KMS-11 (cell line): Measurements from ENCODE around the gene PRR15L.

Experiments
- H2AFZ ChIP-seq: fragments of 200-600 bp; sonication (generic); 2 replicates; pipeline ENCODE4 v1.6.1; 2016; ENCODE audit warnings: antibody characterized with exemption, mixed run types, low read depth
- H3K27ac ChIP-seq: fragments of 200-600 bp; sonication (generic); 2 replicates; pipeline ENCODE4 v1.6.1; 2016; ENCODE audit warnings: mild to moderate bottlenecking, mixed run types
- H3K27me3 ChIP-seq: fragments of 200-600 bp; sonication (generic); 2 replicates; pipeline ENCODE4 v1.6.1; 2017; ENCODE audit warnings: mild to moderate bottlenecking, low read depth, mixed run types, moderate library complexity; ENCODE audit not compliant: insufficient read depth
- H3K36me3 ChIP-seq: fragments of 200-600 bp; sonication (generic); 2 replicates; pipeline ENCODE4 v1.6.1; 2017; ENCODE audit warnings: mild to moderate bottlenecking, mixed run types; ENCODE audit not compliant: insufficient read depth
- H3K4me1 ChIP-seq: fragments of 200-600 bp; sonication (generic); 2 replicates; pipeline ENCODE4 v1.6.1; 2016; ENCODE audit warnings: mild to moderate bottlenecking, low read depth, mixed run types; ENCODE audit not compliant: poor library complexity, severe bottlenecking
- H3K4me2 ChIP-seq: fragments of 200-600 bp; sonication (generic); 2 replicates; pipeline ENCODE4 v1.7.0; 2016; ENCODE audit warnings: mild to moderate bottlenecking, mixed run types
- H3K4me3 ChIP-seq: fragments of 200-600 bp; sonication (generic); IDR thresholded peaks from 2 replicates; pipeline ENCODE4 v1.6.1; 2017; ENCODE audit warnings: low read depth, low read length, mixed read lengths; ENCODE audit not compliant: insufficient read depth
- H3K79me2 ChIP-seq: fragments of 200-600 bp; sonication (generic); 2 replicates; pipeline ENCODE4 v1.6.1; 2016; ENCODE audit warnings: low read depth, mixed run types; ENCODE audit not compliant: insufficient read depth
- H3K9ac ChIP-seq: fragments of 200-600 bp; sonication (generic); 2 replicates; pipeline ENCODE4 v1.6.1; 2016; ENCODE audit warnings: mild to moderate bottlenecking, mixed run types
- H4K20me1 ChIP-seq: fragments of 200-600 bp; sonication (generic); 2 replicates; pipeline ENCODE4 v1.6.1; 2016; ENCODE audit warnings: mild to moderate bottlenecking, mixed run types; ENCODE audit not compliant: insufficient read depth
- TF ChIP-seq, protein P1 (sequence below): fragments of 200-600 bp; sonication (generic); conservative IDR thresholded peaks from 2 replicates; pipeline ENCODE4 v1.6.1; 2017; ENCODE audit warnings: low read depth, mild to moderate bottlenecking, antibody characterized with exemption, low read length, moderate library complexity, mixed read lengths

Gene PRR15L

DNA sequence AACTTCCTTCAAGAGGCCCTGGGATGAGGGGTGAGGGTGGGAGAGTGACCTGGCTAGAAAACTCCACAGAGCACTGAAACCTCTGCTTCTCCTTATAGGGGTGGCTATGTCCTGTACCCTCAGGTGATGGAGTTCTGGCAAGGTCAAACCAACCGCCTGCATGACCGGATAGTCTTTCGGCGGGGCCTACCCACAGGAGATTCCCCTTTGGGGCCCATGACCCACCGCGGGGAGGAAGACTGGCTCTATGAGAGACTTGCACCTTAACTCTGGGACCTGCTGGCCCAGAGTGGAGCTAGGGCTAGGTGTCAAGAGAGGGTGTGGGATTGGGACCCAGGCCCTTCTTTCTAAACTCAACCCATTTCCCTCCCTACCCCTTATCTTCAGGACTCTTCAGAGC, 11.2 kb downstream of the PRR15L start:
- peaks cover 16% of the 10 kb centered on the region; the same call in 1 of the 2 replicates for H3K79me2 ChIP-seq
- H4K20me1 ChIP-seq, result no peaks in the 10 kb centered on the region
- H3K27me3 ChIP-seq, result no peaks in the 10 kb centered on the region
- no peak overlapping the region for H3K4me2 ChIP-seq
- H3K27ac ChIP-seq, result no peak overlapping the region
- H3K9ac ChIP-seq, result no peak overlapping the region
- TF ChIP-seq, protein P1, sequence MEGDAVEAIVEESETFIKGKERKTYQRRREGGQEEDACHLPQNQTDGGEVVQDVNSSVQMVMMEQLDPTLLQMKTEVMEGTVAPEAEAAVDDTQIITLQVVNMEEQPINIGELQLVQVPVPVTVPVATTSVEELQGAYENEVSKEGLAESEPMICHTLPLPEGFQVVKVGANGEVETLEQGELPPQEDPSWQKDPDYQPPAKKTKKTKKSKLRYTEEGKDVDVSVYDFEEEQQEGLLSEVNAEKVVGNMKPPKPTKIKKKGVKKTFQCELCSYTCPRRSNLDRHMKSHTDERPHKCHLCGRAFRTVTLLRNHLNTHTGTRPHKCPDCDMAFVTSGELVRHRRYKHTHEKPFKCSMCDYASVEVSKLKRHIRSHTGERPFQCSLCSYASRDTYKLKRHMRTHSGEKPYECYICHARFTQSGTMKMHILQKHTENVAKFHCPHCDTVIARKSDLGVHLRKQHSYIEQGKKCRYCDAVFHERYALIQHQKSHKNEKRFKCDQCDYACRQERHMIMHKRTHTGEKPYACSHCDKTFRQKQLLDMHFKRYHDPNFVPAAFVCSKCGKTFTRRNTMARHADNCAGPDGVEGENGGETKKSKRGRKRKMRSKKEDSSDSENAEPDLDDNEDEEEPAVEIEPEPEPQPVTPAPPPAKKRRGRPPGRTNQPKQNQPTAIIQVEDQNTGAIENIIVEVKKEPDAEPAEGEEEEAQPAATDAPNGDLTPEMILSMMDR, result no peak
- H3K4me3 ChIP-seq, result no peak overlapping the region
- H3K36me3 ChIP-seq, result no peaks in the 10 kb centered on the region; the same call in 1 of the 2 replicates
- H3K4me1 ChIP-seq, result peaks cover 44% of the 10 kb centered on the region
- no peak overlapping the region for H2AFZ ChIP-seq

DNA sequence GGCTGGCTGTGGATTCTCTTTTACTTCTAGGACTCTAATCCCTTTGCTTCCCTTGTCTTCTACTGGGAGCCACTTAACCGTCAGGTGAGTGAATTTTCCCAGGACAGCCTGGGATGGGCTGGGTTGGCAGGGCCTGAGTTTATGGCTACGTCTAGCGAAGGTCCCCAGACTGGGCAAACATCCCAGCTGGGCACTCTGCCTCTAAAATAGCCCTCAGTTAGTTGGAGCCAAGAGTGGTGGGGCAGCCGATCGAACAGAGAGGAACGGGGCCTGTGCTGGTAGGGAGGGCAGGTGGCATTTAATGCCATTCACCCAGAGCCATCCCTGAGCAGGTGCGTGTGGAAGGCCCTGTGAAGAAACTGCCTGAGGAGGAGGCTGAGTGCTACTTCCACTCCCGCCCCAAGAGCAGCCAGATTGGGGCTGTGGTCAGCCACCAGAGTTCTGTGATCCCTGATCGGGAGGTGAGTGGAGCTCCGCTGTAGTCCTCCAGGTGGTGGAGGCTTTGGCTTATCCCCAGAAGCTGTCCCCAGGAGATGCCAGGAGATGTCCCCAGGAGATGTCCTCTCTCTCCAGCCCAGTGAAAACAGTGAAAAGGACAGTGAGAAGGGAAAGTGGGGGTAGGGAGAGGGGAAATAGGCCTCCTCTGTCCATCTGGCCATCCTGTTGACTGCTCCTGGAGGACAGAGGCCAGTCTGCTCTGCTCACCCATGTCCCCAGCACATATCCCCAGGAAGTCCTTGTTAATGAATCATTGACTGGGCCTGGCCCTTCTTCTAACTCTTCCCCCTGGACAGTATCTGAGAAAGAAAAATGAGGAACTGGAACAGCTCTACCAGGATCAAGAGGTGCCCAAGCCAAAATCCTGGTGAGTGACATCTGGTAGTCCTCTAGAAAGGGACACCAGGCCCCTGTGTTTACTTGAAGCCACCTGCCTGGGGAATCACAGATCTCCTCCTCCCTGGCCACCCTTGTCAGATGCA, 11.9 kb downstream of the PRR15L start:
- Histone ChIP-seq H3K4me1 (peaks cover 48% of the 10 kb centered on the region), H4K20me1 (no peaks in the 10 kb centered on the region), H3K27ac (no peak overlapping the region), H2AFZ (no peak overlapping the region), H3K79me2 (peaks cover 16% of the 10 kb centered on the region; the same call in 1 of the 2 replicates), H3K4me3 (no peak overlapping the region), H3K4me2 (no peak overlapping the region), H3K27me3 (no peaks in the 10 kb centered on the region), H3K36me3 (no peaks in the 10 kb centered on the region; the same call in 1 of the 2 replicates), H3K9ac (no peak overlapping the region)
- TF ChIP-seq, protein P1, result no peak

DNA sequence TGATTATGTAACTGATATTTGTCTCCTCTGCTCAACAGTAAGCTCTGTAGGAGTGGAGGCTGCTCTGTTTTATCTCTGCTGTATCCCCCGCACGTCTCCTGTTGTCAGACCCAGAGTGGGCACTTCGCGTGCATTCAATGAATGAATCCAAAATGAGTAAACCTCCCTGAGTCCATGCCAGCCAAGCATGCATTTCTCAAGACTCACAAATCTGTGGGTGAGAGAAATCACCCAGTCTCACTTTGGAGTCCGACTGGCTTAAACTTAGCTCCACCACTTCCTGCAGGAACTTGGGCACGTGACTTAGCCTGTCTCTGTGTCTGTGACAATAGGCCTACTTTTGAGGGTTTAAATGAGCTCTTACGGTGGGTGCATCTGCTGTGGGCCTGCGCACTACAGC, 12.6 kb downstream of the PRR15L start:
- Histone ChIP-seq H3K4me3 (no peak overlapping the region), H3K27me3 (no peaks in the 10 kb centered on the region), H3K36me3 (no peaks in the 10 kb centered on the region; the same call in 1 of the 2 replicates), H2AFZ (no peak overlapping the region), H3K27ac (no peak overlapping the region), H3K79me2 (peaks cover 16% of the 10 kb centered on the region; the same call in 1 of the 2 replicates), H3K4me1 (peaks cover 49% of the 10 kb centered on the region), H4K20me1 (no peaks in the 10 kb centered on the region), H3K9ac (no peak overlapping the region), H3K4me2 (no peak overlapping the region)
- TF ChIP-seq, protein P1, result no peak

DNA sequence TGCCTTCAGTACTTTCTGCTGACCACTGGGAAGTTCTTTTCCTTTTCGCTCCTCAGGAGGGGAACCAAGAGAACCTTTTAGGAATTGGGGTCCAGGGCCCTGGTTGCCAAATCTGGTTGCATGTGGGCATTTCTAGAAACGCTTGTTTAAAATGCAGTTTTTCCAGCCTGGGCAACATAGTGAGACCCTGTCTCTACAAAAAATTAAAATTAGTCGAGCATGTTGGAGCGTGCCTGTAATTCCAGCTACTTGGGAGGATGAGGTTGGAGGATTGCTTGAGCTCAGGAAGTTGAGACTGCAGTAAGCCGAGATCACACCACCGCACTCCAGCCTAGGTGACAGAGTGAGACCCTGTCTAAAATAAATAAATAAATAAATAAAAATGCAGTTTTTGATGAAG, 15.1 kb downstream of the PRR15L start:
- peak overlapping the region; percentile 67; the same call in 1 of the 2 replicates for H2AFZ ChIP-seq
- peak overlapping the region; percentile 74; the same call in 1 of the 2 replicates for H3K9ac ChIP-seq
- H3K27ac ChIP-seq, result no peak overlapping the region

More for the DNA sequence above, 15.1 kb downstream of the PRR15L start:
- TF ChIP-seq, protein P1, result no peak
- H3K4me2 ChIP-seq, result peak overlapping the region; percentile 76
- no peak overlapping the region for H3K4me3 ChIP-seq
- H3K27me3 ChIP-seq, result no peaks in the 10 kb centered on the region
- peaks cover 52% of the 10 kb centered on the region for H3K4me1 ChIP-seq
- H4K20me1 ChIP-seq, result no peaks in the 10 kb centered on the region
- H3K36me3 ChIP-seq, result no peaks in the 10 kb centered on the region; the same call in 1 of the 2 replicates
- peaks cover 16% of the 10 kb centered on the region; the same call in 1 of the 2 replicates for H3K79me2 ChIP-seq
